WTC11 (cell line): Measurements from ENCODE around the gene CCL7.

Source experiments
- AFF4 ChIP-seq: sonication (generic); formaldehyde crosslinking; IDR thresholded peaks from 2 replicates; pipeline ENCODE4 v1.8.1; 2023; ENCODE audit warnings: mild to moderate bottlenecking, missing genetic modification reagents, borderline replicate concordance
- CTCF ChIP-seq: fragments of 200-600 bp; IDR thresholded peaks from 2 replicates; pipeline ENCODE4 v1.8.0; 2022; ENCODE audit warnings: antibody characterized with exemption
- GABPB1 ChIP-seq: sonication (generic); formaldehyde crosslinking; IDR thresholded peaks from 2 replicates; pipeline ENCODE4 v1.8.1; 2023; ENCODE audit warnings: mild to moderate bottlenecking, missing genetic modification reagents
- HMGXB4 ChIP-seq: sonication (generic); formaldehyde crosslinking; IDR thresholded peaks from 2 replicates; pipeline ENCODE4 v1.8.1; 2023; ENCODE audit warnings: mild to moderate bottlenecking, moderate library complexity, missing genetic modification reagents
- MYBL2 ChIP-seq: sonication (generic); formaldehyde crosslinking; IDR thresholded peaks from 2 replicates; pipeline ENCODE4 v1.8.1; 2023; ENCODE audit warnings: mild to moderate bottlenecking, moderate library complexity, missing genetic modification reagents
- NFYB ChIP-seq: sonication (generic); formaldehyde crosslinking; conservative IDR thresholded peaks from 2 replicates; pipeline ENCODE4 v1.8.0; 2022; ENCODE audit warnings: low read depth, missing genetic modification reagents
- PREB ChIP-seq: sonication (generic); formaldehyde crosslinking; IDR thresholded peaks from 2 replicates; pipeline ENCODE4 v1.8.1; 2022; ENCODE audit warnings: mild to moderate bottlenecking, missing genetic modification reagents, moderate library complexity, borderline replicate concordance
- TCF7 ChIP-seq: sonication (generic); formaldehyde crosslinking; IDR thresholded peaks from 2 replicates; pipeline ENCODE4 v1.8.0; 2022; ENCODE audit warnings: mild to moderate bottlenecking, low read depth, missing genetic modification reagents, moderate library complexity
- USF2 ChIP-seq: sonication (generic); formaldehyde crosslinking; IDR thresholded peaks from 2 replicates; pipeline ENCODE4 v1.8.1; 2023; ENCODE audit warnings: mild to moderate bottlenecking, missing genetic modification reagents, moderate library complexity

- no peak for TF ChIP-seq AFF4 (CRISPR knock-in tag)
- TF ChIP-seq CTCF: no peak
- no peak for TF ChIP-seq HMGXB4 (CRISPR knock-in tag)
- no peak for TF ChIP-seq NFYB (CRISPR knock-in tag)
- TF ChIP-seq PREB: no peak
- TF ChIP-seq TCF7 (CRISPR knock-in tag): no peak
- TF ChIP-seq MYBL2: no peak
- no peak for TF ChIP-seq USF2 (CRISPR knock-in tag)
- TF ChIP-seq GABPB1 (CRISPR knock-in tag): no peak
These were observed 17.4 kb upstream of the CCL7 start for GRCh38 chr17:34252444-34253138.
